Measurements from ENCODE around the gene OLAH.

- TF ChIP-seq CTCF (IDR thresholded peaks at IDR 0.05 in 8 of 11, conservative IDR thresholded peaks at IDR 0.05 in 3 of 11), result no peak
- TF ChIP-seq POLR2AphosphoS5 (IDR thresholded peaks at IDR 0.05), result no peak
These were observed 78.0 kb downstream of the OLAH start for GRCh38 chr10:15121707-15122106.

Data from spleen (tissue), 7 donors.